HEK293 (cell line): ENCODE results near the gene ETV1.

ENCODE experiments used
- CTCF ChIA-PET: fragments of 350-600 bp; formaldehyde crosslinking; extraction: SDS; loops from one replicate; lab custom pipeline; 2021; ENCODE audit warnings: antibody characterized with exemption; lab: Yijun Ruan, JAX
- POLR2A ChIA-PET: fragments of 300-600 bp; formaldehyde crosslinking; extraction: SDS; loops from one replicate; lab custom pipeline; 2020; ENCODE audit warnings: antibody characterized with exemption, inconsistent platforms; lab: Yijun Ruan, JAX
- H3K27ac ChIP-seq: fragments of 200-500 bp; sonication (Bioruptor generic); 2 replicates; pipeline ENCODE4 v1.5.1; 2014; ENCODE audit warnings: low read depth, low read length, control low read depth, inconsistent platforms; ENCODE audit errors: extremely low read depth
- H3K36me3 ChIP-seq, 2 experiments: fragments of 200-500 bp in 1 of 2; sonication (Bioruptor generic) in 1 of 2; 1 replicate in 1 of 2; 2 replicates in 1 of 2; pipeline ENCODE4 v1.5.1; 2014 to 2017; ENCODE audit warnings: inconsistent platforms in 2 of 2, low read length in 2 of 2; ENCODE audit not compliant: control insufficient read depth in 2 of 2, insufficient read depth in 1 of 2
- H3K4me1 ChIP-seq: fragments of 200-500 bp; sonication (Bioruptor generic); 2 replicates; pipeline ENCODE4 v1.5.1; 2014; ENCODE audit warnings: mild to moderate bottlenecking, low read length, inconsistent platforms; ENCODE audit not compliant: control insufficient read depth, insufficient read depth
- H3K4me3 ChIP-seq: 2 replicates; pipeline ENCODE4 v1.5.1; 2011; ENCODE audit warnings: low read depth, mild to moderate bottlenecking, control low read depth, low read length, moderate library complexity
- H3K9me3 ChIP-seq: fragments of 200-500 bp; sonication (Bioruptor generic); 2 replicates; pipeline ENCODE4 v1.5.1; 2014; ENCODE audit warnings: low read depth, low read length, inconsistent platforms; ENCODE audit not compliant: control insufficient read depth, insufficient read depth
- SETDB1 ChIP-seq: IDR thresholded peaks from one replicate; pipeline ENCODE4 v1.6.1; 2017; ENCODE audit warnings: mild to moderate bottlenecking, low read length, moderate library complexity, mixed read lengths; ENCODE audit not compliant: insufficient read length
- SP2 ChIP-seq: fragments of 450-650 bp; formaldehyde crosslinking; IDR thresholded peaks from 2 replicates; pipeline ENCODE4 v1.5.1; 2016; ENCODE audit warnings: missing biosample characterization, missing genetic modification characterization
- TRIM28 ChIP-seq: IDR thresholded peaks from 2 replicates; pipeline ENCODE4 v1.6.1; 2011; ENCODE audit warnings: low read length, control low read depth, borderline replicate concordance
- YY2 ChIP-seq: fragments of 450-650 bp; formaldehyde crosslinking; IDR thresholded peaks from 2 replicates; pipeline ENCODE4 v1.5.1; 2016; ENCODE audit warnings: missing biosample characterization, missing genetic modification characterization
- ZFHX2 ChIP-seq: fragments of 450-650 bp; formaldehyde crosslinking; conservative IDR thresholded peaks from 2 replicates; pipeline ENCODE4 v1.5.1; 2016; ENCODE audit warnings: missing biosample characterization, missing genetic modification characterization
- ZNF157 ChIP-seq: fragments of 450-650 bp; formaldehyde crosslinking; IDR thresholded peaks from 2 replicates; pipeline ENCODE4 v1.5.1; 2016; ENCODE audit warnings: missing biosample characterization, missing genetic modification characterization
- ZNF266 ChIP-seq: fragments of 450-650 bp; formaldehyde crosslinking; IDR thresholded peaks from 2 replicates; pipeline ENCODE4 v1.5.1; 2016; ENCODE audit warnings: missing biosample characterization, missing genetic modification characterization, low read depth
- ZNF280D ChIP-seq: fragments of 450-650 bp; formaldehyde crosslinking; IDR thresholded peaks from 2 replicates; pipeline ENCODE4 v1.5.1; 2016; ENCODE audit warnings: missing biosample characterization, missing genetic modification characterization
- ZNF335 ChIP-seq: fragments of 450-650 bp; formaldehyde crosslinking; conservative IDR thresholded peaks from 2 replicates; pipeline ENCODE4 v1.5.1; 2016; ENCODE audit warnings: missing biosample characterization, missing genetic modification characterization
- ZNF350 ChIP-seq: fragments of 450-650 bp; formaldehyde crosslinking; IDR thresholded peaks from 2 replicates; pipeline ENCODE4 v1.5.0; 2017; ENCODE audit warnings: missing biosample characterization, mild to moderate bottlenecking, missing genetic modification characterization
- ZNF366 ChIP-seq: fragments of 450-650 bp; formaldehyde crosslinking; conservative IDR thresholded peaks from 2 replicates; pipeline ENCODE4 v1.5.1; 2016; ENCODE audit warnings: missing biosample characterization, missing genetic modification characterization
- ZNF394 ChIP-seq: fragments of 450-650 bp; formaldehyde crosslinking; IDR thresholded peaks from 2 replicates; pipeline ENCODE4 v1.5.1; 2016; ENCODE audit warnings: missing biosample characterization, missing genetic modification characterization, mild to moderate bottlenecking, moderate library complexity, borderline replicate concordance
- ZNF404 ChIP-seq: fragments of 450-650 bp; formaldehyde crosslinking; IDR thresholded peaks from 2 replicates; pipeline ENCODE4 v1.5.1; 2017; ENCODE audit warnings: missing biosample characterization, missing genetic modification characterization
- ZNF501 ChIP-seq: fragments of 450-650 bp; formaldehyde crosslinking; IDR thresholded peaks from 2 replicates; pipeline ENCODE4 v1.5.1; 2016; ENCODE audit warnings: missing biosample characterization, missing genetic modification characterization
- ZNF561 ChIP-seq: fragments of 450-650 bp; IDR thresholded peaks from 2 replicates; pipeline ENCODE4 v1.5.1; 2018; ENCODE audit warnings: missing biosample characterization, missing genetic modification characterization, borderline replicate concordance
- ZNF639 ChIP-seq: fragments of 450-650 bp; formaldehyde crosslinking; IDR thresholded peaks from 2 replicates; pipeline ENCODE4 v1.5.1; 2016; ENCODE audit warnings: missing biosample characterization, missing genetic modification characterization
- ZNF707 ChIP-seq: fragments of 450-650 bp; formaldehyde crosslinking; IDR thresholded peaks from 2 replicates; pipeline ENCODE4 v1.5.1; 2016; ENCODE audit warnings: missing biosample characterization, missing genetic modification characterization
- ZNF768 ChIP-seq: fragments of 450-650 bp; formaldehyde crosslinking; IDR thresholded peaks from 2 replicates; pipeline ENCODE4 v1.5.1; 2018; ENCODE audit warnings: missing biosample characterization, mild to moderate bottlenecking, missing genetic modification characterization
- ZSCAN18 ChIP-seq: fragments of 450-650 bp; formaldehyde crosslinking; IDR thresholded peaks from 2 replicates; pipeline ENCODE4 v1.5.1; 2016; ENCODE audit warnings: missing biosample characterization, missing genetic modification characterization
- ZSCAN4 ChIP-seq: fragments of 450-650 bp; formaldehyde crosslinking; IDR thresholded peaks from 2 replicates; pipeline ENCODE4 v1.5.1; 2017; ENCODE audit warnings: missing biosample characterization, missing genetic modification characterization
- TF ChIP-seq, protein P1 (sequence below): fragments of 450-650 bp; formaldehyde crosslinking; IDR thresholded peaks from 2 replicates; pipeline ENCODE4 v1.5.1; 2016; ENCODE audit warnings: missing biosample characterization, missing genetic modification characterization
- TF ChIP-seq, protein P2 (sequence below): fragments of 450-650 bp; formaldehyde crosslinking; optimal IDR thresholded peaks from 2 replicates; pipeline ENCODE3; 2016; ENCODE audit warnings: missing biosample characterization, mild to moderate bottlenecking, missing genetic modification characterization

The ETV1 gene

DNA sequence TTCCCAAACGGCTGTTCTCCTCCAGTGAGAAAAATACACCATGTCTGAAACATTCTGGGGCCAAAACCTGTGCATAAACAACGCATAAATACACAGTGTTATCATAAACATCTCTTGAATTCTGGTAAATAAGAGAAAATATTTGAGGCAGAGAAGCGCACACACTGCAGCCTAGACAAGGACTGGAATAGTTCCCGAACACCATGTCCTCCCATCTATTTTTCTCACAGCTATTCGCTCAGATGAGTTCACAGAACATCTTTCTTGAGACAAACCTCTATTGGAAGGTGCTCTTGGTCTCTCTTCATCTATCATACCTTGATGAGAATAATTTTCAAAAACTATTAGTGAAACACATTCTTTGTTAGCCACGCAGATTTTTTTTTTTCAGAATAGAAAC, 24.4 kb downstream of the ETV1 start:
- Histone ChIP-seq H3K4me3 (no peak overlapping the region), H3K9me3 (no peaks in the 10 kb centered on the region), H3K4me1 (no peaks in the 10 kb centered on the region), H3K27ac (no peak overlapping the region), H3K36me3 (no peaks in the 10 kb centered on the region)
- ChIA-PET CTCF (interaction anchor here (0.8 kb wide), 1 partner anchor 17 kb away, joined by 3 read pairs; no protein-coding TSS in a partner anchor), POLR2A (no interaction called here)
- TF ChIP-seq ZNF768 (tag by site-specific recombination) (no peak), ZNF280D (no peak), ZFHX2 (tag by site-specific recombination) (no peak), ZSCAN18 (tag by site-specific recombination) (no peak), SETDB1 (no peak), ZNF366 (tag by site-specific recombination) (no peak), ZNF266 (tag by site-specific recombination) (no peak), YY2 (tag by site-specific recombination) (no peak), TRIM28 (no peak), SP2 (tag by site-specific recombination) (no peak), ZNF501 (tag by site-specific recombination) (no peak)

GRCh38 chr7:13963925-13964324, 25.5 kb downstream of the ETV1 start:
- no peak overlapping the region for H3K27ac ChIP-seq
- no peaks in the 10 kb centered on the region for H3K36me3 ChIP-seq
- no peaks in the 10 kb centered on the region for H3K4me1 ChIP-seq
- POLR2A ChIA-PET, result no interaction called here
- H3K9me3 ChIP-seq, result no peaks in the 10 kb centered on the region
- CTCF ChIA-PET, result interaction anchor here (0.6 to 0.9 kb wide), 5 partner anchors 9 to 1976 kb away, joined by 3 to 4 read pairs (median 4); no protein-coding TSS in a partner anchor
- no peak overlapping the region for H3K4me3 ChIP-seq
- no peak for TF ChIP-seq ZSCAN4 (tag by site-specific recombination)
- TF ChIP-seq, protein P1, sequence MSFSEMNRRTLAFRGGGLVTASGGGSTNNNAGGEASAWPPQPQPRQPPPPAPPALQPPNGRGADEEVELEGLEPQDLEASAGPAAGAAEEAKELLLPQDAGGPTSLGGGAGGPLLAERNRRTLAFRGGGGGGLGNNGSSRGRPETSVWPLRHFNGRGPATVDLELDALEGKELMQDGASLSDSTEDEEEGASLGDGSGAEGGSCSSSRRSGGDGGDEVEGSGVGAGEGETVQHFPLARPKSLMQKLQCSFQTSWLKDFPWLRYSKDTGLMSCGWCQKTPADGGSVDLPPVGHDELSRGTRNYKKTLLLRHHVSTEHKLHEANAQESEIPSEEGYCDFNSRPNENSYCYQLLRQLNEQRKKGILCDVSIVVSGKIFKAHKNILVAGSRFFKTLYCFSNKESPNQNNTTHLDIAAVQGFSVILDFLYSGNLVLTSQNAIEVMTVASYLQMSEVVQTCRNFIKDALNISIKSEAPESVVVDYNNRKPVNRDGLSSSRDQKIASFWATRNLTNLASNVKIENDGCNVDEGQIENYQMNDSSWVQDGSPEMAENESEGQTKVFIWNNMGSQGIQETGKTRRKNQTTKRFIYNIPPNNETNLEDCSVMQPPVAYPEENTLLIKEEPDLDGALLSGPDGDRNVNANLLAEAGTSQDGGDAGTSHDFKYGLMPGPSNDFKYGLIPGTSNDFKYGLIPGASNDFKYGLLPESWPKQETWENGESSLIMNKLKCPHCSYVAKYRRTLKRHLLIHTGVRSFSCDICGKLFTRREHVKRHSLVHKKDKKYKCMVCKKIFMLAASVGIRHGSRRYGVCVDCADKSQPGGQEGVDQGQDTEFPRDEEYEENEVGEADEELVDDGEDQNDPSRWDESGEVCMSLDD (tag by site-specific recombination), result no peak
- TF ChIP-seq ZNF366 (tag by site-specific recombination), result no peak
- TF ChIP-seq ZNF394 (tag by site-specific recombination), result no peak
- TF ChIP-seq ZNF639, result no peak
- TF ChIP-seq, protein P2, sequence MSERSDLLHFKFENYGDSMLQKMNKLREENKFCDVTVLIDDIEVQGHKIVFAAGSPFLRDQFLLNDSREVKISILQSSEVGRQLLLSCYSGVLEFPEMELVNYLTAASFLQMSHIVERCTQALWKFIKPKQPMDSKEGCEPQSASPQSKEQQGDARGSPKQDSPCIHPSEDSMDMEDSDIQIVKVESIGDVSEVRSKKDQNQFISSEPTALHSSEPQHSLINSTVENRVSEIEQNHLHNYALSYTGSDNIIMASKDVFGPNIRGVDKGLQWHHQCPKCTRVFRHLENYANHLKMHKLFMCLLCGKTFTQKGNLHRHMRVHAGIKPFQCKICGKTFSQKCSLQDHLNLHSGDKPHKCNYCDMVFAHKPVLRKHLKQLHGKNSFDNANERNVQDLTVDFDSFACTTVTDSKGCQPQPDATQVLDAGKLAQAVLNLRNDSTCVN (tag by site-specific recombination), result no peak
- no peak for TF ChIP-seq ZNF561 (tag by site-specific recombination)
- no peak for TF ChIP-seq ZNF350
- TF ChIP-seq ZNF404 (tag by site-specific recombination), result no peak
- TF ChIP-seq ZNF707, result no peak
- no peak for TF ChIP-seq ZNF266 (tag by site-specific recombination)
- TF ChIP-seq ZNF335 (tag by site-specific recombination), result no peak
- TF ChIP-seq ZNF157 (tag by site-specific recombination), result no peak
